ENCODE measurements around the gene INVS. TPM values are rescaled to one million over a fixed set of nuclear protein-coding genes. Genes with fewer than 3 reads are reported as not detected.

INVS gene
- total and polyA plus RNA-seq, 2 of the 4 experiments (the other 2 are of a cell fraction): 9.2 to 33.5 TPM

DNA sequence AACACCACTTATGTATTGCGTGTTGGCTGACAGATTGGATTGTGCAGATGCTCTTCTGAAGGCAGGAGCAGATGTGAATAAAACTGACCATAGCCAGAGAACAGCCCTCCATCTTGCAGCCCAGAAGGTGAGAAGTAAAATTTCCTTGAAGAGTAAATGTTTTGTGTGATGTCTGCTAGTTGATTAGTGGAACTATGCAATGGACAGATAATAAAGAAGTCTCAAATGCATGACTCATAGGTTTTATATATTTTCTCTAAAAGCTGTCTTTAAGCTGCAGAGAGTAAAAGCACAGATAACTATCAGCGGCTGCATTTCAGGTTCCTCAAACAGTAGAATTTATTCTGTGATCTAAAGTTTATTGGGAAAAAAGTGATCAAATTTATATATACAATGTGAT, 27.4 kb downstream of the INVS start:
- no peak for TF ChIP-seq POLR2A (IDR thresholded peaks at IDR 0.05; ENCODE audit: low read depth, low read length)
- TF ChIP-seq MAZ (IDR thresholded peaks at IDR 0.05; ENCODE audit: borderline replicate concordance, low read depth, low read length): no peak
- TF ChIP-seq MAFK (IDR thresholded peaks at IDR 0.05; ENCODE audit: low read depth, low read length): no peak
- TF ChIP-seq RFX5 (IDR thresholded peaks at IDR 0.05; ENCODE audit: low read depth, low read length): no peak
- intact Hi-C loops (cut with micrococcal nuclease): loop anchor here (10.0 kb wide), 2 partner anchors 48 to 168 kb away; no protein-coding TSS in a partner anchor
- no peak overlapping the region for H3K4me2 ChIP-seq (ENCODE audit: low read depth, low read length)
- no CpG with 5 or more reads among the region's 2 CpGs for WGBS, 2 experiments (ENCODE audit: extremely low coverage in 2 of 2, insufficient read length in 1 of 2)
- no peak overlapping the region for H3K4ac ChIP-seq (ENCODE audit: low read depth, low read length)
- peaks cover 3% of the 10 kb centered on the region; the same call in 1 of the 2 replicates for H3K4me1 ChIP-seq (ENCODE audit: control insufficient read depth, insufficient read depth, low read length)
- no peaks in the 10 kb centered on the region for H3K27me3 ChIP-seq (ENCODE audit: control insufficient read depth, insufficient read depth, low read length)
- H2AFZ ChIP-seq (replicated peaks; ENCODE audit: low read length, poor library complexity): no peak overlapping the region
- no peak overlapping the region for H2BK120ac ChIP-seq (ENCODE audit: low read depth, low read length)
- H3K4me3 ChIP-seq (ENCODE audit: insufficient read depth, low read depth, low read length): no peak overlapping the region
- H4K8ac ChIP-seq (ENCODE audit: low read depth in 2 of 2, low read length in 2 of 2): no peak overlapping the region
- peaks cover 2% of the 10 kb centered on the region; the same call in 1 of the 2 replicates for H3K9me1 ChIP-seq (ENCODE audit: insufficient read depth, low read length)
- no peak overlapping the region for H2BK20ac ChIP-seq (ENCODE audit: low read depth, low read length)
- ChIA-PET POLR2A (ENCODE audit: unreplicated experiment) (no interaction called here), CTCF (interaction anchor here (1.5 kb wide), 1 partner anchor 14 kb away, joined by 3 read pairs; no protein-coding TSS in a partner anchor)
- peaks cover 6 to 9% of the 10 kb centered on the region in 2 experiments; a peak in 3 of 4 replicates for H3K79me1 ChIP-seq (ENCODE audit: low read depth in 1 of 2, low read length in 2 of 2)
- H2BK15ac ChIP-seq (ENCODE audit: low read depth, low read length): no peak overlapping the region
- no peak for DNase-seq
- H3K27ac ChIP-seq (ENCODE audit: insufficient read depth, low read length): no peak overlapping the region
- no peak overlapping the region for H4K91ac ChIP-seq (ENCODE audit: insufficient read depth, low read depth, low read length)
- H3K9ac ChIP-seq (ENCODE audit: low read depth, low read length): no peak overlapping the region
- ATAC-seq (ENCODE audit: low read depth): no peak
- H4K20me1 ChIP-seq (ENCODE audit: insufficient read depth, low read length): 0 out of 2 replicates have a peak, but pooled peaks cover 4% of the 10 kb centered on the region
- no peak overlapping the region for H3K14ac ChIP-seq (replicated peaks; ENCODE audit: low read depth, low read length)
- H2AK9ac ChIP-seq (replicated peaks; ENCODE audit: low read depth, low read length, poor library complexity): no peak overlapping the region
- 0 out of 2 replicates have a peak, but pooled peaks cover 2% of the 10 kb centered on the region for H3K36me3 ChIP-seq (ENCODE audit: control insufficient read depth, insufficient read depth, low read length)
- BruUV-seq (replicated peaks): no TSS peak
- H3K56ac ChIP-seq (ENCODE audit: extremely low read depth, insufficient read depth, low read length): no peak overlapping the region
- no peak overlapping the region for H3K18ac ChIP-seq (ENCODE audit: low read depth, low read length)
- no peak overlapping the region for H3K23ac ChIP-seq (ENCODE audit: low read depth, low read length)
- no peaks in the 10 kb centered on the region for H3K9me3 ChIP-seq (ENCODE audit: control insufficient read depth, insufficient read depth, low read length)
- dilution Hi-C loops (cut with HindIII; ENCODE audit: low sequenced_read_pairs, unreplicated experiment): no loop called here
- in situ Hi-C loops (cut with MboI; ENCODE audit: low sequenced_read_pairs): no loop called here
- no peak overlapping the region for H4K5ac ChIP-seq (ENCODE audit: low read depth, low read length)
- H2BK5ac ChIP-seq (ENCODE audit: low read depth, low read length, poor library complexity, severe bottlenecking): no peak overlapping the region
- H2AK5ac ChIP-seq (ENCODE audit: low read depth, low read length): no peak overlapping the region
